T-helper 2 cell (primary cell): Measurements from ENCODE around the gene LRRFIP1.
A peak's percentile ranks its signal among the peaks of the same experiment; 100 is the strongest.

ENCODE experiments used
- DNase-seq, 5 experiments: peaks; one replicate each; pipeline versions ENCODE4 v3.0.0 to v3.0.0-alpha.2; 2012 to 2022

LRRFIP1 gene

DNA sequence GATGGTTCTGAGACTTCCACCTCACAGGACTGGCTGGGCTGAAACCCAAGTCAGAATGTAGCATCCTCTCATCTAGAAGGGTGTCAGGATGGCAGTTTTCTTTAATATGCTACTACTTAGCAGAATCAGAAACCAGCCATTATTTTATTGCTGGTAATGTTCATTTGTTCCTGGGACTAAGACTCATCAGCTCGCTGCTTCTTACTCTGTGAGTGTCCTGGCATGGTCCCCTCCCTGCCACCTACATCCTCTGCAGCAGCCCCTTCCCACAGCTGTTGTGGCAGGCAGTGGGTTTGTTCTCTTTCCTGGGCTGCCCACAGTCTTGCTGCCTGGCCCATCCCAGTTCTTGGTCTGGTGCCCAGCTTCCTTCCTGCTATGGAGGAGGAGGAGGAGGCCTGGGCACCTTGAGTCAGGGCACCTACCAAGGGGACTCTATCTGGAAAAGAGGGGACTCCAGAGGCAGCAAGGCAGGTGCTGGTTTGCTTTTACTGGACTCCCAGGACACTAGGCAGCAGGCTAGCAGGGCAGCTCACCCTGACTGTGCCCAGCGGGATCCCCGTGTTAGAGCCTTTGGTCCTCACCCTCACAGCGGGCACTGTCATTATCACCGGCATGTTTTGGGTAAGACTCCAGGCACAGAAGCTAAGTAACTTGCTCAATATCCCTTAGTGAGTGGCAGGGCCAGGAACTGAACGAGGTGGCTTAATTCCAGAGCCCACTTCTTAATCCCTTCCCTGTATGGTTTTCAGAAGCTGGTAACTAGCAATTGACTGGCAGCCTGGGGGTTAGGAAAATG is 62.1 kb downstream of the LRRFIP1 start:
- DNase-seq: no peak

DNA sequence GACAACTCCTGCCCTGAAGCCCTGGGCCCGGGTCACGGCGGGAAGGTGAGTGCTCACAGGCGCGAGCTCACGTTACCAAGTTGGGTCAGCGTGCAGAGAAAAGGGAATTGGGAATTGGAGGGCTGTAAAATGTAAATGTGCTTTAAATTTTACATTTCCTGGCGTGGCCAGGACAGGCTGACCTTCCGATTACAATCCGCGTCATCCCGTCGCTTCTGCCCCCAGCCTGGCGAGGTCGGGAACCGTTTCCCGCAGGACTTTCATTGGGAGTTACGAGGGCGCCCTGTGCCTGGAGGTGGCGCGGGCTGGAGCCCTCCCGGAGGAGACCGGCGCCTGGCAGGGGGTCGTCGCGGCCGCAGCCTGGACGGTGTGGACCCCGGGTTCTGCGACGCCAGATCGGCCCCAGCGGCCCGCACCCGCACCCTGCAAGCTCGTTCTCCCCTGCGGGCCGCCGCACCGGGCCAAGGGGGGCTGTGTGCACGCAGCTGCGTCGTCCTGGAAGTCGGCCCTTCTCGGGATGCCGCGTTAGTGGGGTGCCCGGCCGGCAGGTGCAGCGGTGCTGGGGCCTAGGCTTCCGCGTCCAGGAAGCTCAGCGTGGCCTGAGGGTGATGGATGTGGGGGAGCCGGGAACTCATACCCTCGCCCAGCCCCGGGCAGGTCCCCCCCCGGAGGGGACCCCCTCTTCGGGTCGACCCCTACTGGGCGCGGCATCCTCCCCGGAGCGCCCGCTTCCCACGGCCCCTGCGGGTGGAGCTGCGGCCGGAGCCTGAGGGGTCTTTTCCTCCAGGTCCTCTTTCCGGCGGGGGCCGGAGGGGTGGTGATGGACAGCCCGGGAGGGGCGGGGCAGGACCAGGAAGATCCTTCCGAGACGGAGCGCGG is 63.9 kb downstream of the LRRFIP1 start:
- DNase-seq: peak in 2 of 5 experiments; percentile 44 to 58

DNA sequence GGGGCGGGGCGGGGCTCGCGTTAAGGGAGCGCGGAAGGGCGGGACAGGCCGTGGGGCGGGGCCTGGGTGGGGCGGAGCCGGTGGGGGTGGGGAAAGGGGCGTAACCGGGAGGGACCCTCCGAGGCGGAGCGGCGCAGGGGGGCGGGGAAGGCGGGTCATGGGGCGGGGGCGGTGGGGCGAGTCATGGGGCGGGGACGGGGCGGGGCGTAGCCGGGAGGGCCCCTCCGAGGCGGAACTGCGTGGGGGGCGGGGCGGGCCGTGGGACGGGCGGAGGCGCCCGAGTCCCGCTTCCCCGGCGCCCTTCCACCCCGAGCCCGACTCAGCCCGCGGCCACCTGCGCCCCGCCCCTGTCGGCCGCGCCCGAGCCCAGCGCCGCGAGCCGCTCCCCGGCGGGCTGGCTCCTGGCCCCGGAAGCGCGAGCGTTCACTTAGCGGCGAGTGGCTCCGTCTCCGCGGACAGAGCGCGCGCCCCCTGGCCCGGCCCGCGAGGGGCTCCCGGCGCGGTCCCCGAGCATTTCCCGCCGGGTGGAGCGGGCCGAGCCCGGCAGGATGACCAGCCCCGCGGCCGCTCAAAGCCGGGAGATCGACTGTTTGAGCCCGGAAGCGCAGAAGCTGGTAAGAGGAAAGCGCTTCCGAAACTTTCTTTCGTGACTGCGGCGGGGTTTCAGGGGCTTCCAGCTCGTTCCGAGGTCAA is 64.7 kb downstream of the LRRFIP1 start:
- peak; percentile 87 to 97 (median 95) for DNase-seq

DNA sequence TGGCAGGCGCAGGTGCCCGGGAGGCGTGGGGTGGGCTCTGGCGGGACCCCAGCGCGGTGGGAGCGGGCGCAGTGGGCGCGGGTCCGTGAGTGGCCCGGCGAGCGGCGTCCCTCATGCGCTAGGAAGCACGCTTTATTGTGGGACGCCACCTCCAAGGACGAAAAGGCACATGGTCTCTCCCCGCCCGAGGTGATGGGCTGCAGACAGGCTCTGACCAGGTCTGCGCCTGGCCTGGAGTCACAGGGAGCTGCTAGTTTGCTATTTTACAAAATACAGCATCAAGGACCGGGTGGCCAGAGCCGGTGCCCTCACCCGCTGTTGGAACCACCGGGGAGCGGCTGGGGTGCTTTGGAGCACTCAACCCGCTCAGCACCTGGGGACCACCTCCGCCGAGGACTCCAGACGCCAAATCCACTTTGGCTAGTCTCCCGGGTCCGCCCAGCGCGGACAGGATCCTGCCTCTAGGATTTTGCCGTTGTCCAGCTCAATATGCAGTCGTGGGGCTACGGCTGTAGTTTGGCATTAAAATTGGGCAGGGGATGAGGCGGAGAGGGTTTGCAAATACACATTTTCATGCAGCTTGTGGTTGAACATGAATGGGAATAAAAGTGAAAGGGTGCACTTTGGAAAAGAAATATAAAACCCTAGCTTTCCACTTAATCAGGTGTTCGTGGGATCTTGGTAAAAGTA is 65.4 kb downstream of the LRRFIP1 start:
- DNase-seq: no peak

DNA sequence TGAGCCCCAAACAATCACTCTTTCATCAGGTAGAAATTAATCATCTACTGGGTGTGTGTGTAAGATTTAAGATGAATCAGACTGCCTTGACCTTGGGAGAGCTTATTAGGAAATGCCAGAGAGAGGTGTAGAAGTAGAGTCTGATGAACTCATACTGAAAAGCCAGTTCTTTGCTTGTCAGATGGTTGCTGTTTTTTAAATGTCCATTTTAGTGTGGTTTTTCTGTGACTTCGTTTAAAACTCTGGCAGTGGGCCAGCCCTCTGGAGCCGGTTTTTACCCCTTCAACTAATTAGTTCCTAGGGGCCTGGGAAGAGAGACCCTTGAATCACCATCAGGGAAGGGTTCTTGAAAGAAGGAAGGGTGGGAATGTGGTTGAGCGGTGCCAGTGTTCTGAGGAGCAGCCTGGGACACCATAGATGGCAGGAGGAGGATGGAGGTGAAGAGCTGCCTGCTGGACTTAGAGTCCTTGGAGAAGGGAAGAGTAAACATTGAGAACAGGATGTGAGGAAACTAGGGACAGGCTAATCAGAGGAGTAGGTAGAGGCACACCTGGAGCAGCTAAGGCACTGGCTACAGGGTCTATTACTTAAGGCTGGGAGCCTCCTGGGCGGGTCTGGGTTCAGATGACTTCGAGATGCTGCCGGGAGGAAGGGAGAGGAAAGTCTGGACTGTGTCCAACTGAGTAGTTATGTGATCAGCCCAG is 66.1 kb downstream of the LRRFIP1 start:
- peak in 1 of 5 experiments; percentile 56 for DNase-seq

DNA sequence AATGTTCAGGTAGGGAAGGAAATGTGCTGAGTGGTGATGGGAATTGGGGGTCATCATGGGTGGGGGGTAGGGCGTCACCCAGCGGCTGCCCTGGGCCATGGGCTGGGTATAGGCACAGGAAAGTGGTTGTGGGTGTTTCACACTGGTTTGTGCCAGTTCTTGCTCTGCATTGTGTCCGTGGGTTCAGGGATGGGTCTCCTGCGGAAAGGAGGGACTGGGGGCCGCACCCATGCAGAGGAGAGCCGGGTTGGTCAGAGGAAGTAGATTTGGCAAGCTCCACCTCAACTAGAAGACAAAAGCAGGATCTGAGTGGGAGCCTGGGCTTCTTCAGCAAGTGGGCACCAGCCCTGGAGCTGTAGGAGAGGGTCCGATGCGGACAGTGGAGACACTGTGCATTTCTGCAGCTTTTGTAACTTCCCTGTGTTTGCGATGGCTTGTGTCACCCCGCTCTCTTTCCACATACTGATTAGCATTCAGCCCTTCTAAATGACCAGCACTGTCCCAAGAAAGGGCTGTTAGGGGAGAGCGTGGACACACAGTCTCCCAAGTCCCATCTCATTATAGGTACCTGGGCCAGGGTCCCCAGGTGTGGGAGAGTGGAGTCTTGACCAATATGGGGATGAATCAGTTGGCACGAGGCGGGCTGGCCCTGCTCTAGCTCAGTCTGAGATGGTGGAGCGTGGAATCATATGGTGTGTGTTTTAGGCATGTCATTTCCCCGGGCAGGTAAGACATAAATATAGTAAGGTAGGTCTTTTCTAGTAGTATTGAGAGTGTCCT is 67.2 kb downstream of the LRRFIP1 start:
- peak in 1 of 5 experiments; percentile 83 for DNase-seq

DNA sequence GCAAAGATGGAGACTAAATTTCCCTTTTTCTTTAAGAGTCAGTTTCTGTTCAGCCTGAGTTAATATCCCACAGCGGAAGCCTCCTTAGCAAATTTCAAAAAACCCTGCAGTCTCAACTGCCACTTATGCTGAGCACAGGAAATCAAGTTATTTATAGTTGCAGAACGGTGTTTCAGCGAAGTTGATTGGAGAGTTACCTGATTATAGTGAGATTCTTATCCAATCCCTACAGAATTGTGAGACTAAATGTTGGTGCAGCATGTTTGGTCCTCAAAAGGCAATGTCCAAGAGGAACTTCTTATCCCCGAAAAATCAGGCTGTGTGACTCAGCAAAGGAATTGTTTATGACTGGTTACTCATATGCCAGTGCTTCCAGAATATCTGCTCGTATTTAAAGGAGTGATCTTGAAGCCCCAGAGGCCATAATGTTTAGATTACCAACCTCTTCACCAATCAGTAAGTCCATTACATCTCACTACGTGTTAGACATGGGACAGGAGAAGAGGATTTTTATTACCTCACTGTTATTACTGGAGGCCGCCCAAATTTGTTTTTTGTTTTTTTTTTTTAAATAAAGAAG is 67.9 kb downstream of the LRRFIP1 start:
- peak in 2 of 5 experiments; percentile 41 to 88 for DNase-seq

DNA sequence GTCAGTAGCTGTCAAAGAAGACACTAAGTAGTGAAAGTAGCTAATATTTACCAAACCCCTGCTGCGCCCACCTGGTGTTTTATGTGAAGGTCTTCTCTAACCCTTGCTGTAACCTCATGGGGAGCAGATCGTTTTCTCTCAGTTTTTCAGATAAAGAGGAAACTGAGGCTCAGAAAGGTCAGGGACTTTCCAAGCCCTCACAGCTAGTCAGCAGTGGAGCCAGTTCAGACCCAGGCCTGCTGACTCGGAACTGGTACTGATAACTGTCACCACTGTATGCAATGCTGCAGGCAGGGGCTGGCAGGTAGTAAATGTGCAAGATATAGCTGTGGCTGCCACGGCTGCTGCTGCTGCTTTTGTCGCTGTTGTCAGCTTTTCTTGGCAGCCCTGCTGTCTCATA is 69.1 kb downstream of the LRRFIP1 start:
- peak in 1 of 5 experiments; percentile 74 for DNase-seq

DNA sequence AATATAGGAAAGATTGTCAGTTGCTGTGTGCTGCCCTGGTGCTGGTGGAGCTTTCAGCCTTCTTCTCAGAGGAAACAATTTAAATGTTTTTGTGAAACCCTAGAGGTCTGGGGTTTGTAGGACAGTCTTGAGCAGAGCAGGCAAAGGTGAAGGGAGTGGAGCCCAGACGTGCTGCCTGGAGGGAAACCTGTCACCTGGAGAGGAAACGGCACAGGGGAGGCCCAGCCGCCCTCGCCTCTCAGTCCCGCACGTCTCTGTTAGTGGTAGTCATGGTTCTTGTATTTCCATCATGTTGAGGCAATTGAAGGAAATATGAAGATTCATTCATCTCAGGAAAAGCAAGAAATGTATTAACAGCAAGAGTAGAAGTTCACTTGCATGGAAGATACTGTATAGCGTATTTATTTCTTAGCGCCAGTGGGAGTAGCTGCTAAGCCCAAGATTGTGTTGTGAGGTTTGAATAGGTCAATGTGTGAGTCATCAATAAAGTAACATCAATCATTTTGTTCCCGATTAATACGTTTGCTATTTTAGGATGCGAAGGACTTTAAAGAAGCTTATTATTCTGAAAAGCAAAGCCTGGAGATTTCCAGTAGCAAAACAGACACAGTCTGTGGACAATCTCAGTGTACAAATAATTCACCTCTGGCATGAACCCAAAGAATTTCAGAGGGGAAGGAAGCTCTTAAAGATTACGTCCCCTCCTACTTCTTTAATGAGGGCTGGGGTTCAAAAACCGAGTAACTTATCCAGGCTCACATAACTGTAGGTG is 70.4 kb downstream of the LRRFIP1 start:
- DNase-seq: peak in 1 of 5 experiments; percentile 41

DNA sequence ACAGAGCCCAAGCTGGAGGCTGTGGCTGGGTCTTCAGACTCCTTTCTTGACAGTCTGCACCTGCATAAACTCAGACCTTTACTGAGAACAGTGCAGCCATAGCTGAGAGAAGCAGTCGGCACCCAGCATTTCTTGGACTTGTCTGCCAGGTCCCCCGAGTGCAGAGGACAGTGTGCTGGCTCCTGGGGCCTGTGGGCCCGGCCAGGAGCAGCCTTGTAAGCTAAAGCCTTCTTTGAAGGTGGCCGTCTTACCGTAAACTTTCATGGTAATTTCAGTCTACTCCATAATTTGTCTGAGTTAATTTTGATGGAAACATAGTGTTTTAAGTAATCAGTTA is 70.9 kb downstream of the LRRFIP1 start:
- DNase-seq: no peak

DNA sequence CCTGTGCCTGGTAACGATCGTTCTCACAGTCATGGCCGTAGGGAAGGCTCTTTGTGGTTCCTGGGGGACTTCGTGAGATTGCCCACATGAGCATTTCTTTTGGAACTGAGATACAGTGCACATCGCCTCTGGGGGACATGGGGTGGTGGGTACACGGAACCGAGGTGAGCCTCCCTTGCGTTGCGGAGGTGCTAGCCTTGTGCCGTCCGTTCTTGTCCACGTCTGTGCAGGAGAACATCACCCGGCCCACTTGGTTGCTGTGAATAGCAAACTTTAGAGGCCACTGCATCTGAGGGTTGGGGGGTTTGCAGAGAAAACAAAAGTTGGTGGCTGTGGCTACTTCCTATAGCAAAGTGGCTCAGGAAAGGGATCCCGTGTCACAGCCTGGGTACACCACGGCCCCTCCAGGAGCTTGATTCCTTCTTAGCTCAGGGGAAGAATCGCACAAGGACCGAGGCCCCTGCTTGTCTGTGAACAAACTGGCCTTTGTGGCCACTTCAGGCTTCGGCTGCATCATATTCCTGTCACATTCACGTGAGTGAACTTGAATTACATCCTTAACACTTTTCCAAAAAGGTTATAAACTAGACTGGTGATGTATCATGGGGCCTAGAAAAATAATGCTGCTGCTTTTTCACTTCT is 72.6 kb downstream of the LRRFIP1 start:
- DNase-seq: no peak

DNA sequence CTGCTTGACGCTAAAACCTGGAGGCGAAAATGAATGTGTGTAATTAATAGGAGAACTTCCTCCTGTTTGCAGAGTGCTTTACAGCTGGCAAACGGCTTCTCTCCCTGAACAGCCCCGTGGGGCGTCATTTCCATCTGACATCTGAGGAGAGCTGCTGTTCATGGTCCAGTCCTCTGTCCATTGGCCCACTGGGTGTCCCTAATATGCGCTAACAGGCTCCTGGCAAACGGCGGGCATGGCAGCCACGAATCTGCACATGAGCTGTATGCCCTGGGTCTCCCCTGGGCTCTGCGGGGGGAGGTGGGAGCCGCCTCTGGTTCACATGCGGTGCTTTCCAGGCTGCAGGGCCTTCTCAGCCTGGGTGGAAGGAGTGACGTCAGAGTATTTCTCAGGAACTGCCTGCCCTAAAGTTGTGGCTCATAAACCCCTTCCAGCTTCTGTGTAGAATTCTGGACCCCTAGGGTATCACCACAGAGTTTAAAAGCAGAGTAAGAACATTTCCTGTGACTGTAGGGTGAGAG is 73.2 kb downstream of the LRRFIP1 start:
- DNase-seq: peak; percentile 47 to 96 (median 68)

DNA sequence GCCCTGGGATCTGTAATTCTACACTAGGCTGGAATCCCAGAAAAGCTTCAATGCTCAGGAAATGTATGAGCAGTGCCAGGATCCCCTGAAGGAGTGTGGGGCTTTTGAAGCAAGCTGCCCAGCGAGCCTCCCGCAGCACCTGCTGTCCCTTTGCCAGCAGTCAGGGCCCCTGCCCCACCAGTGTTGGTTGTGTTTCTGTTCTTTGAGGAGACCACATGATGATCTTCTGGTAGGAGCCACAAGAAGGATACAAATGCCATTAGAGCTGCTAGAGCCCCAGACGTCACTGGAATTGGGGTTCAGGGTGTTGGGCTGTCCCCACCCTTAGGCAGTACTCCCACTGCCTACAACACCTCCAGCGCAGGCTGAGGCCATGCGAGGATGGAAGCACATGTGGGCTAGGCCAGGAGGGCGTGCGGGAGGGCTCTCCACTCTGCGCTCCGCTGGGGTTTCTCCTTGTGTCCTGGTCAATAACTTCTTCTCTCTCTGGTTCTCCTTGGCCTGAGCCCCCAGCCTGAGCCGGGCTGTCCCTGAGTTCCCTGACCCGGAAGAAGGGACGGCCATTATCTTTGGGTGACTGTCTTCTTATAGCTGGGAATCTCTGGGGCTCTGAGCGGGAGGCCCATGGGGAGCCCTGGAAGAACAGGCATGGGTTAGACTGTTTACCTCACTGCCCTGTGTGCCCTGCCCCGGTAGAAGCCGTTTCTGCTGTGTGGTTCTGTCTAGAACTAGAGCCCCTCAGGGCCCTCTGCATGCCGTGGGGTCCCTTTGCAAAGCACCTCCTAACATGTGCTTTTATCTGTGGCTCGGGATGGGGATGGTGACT is 73.9 kb downstream of the LRRFIP1 start:
- peak in 1 of 5 experiments; percentile 69 for DNase-seq

DNA sequence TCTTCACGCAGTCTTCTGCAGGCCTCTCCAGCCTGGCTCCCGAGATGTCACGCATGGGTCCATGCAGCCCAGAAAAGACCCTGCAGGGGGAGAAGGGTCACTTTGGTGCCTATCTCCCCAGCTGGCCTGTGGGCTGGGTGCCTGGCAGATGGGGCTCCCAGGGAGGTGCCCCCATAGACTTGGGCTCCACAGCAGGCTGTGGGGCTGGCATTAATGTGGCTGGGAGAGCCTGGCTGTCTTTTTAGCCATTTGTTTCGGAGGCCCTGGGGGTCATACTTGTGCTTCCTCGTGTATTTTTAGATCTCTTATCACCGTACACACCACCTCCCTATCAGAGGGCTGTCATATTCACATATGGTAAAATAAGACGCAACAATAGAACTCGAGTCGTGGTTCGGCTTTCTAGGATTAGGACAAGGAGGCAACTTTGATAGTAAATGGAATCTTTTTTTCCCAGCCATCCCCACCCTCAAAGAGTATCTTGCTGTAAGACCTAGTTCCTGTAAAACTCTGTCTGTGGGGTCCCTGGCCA is 74.5 kb downstream of the LRRFIP1 start:
- DNase-seq: no peak

DNA sequence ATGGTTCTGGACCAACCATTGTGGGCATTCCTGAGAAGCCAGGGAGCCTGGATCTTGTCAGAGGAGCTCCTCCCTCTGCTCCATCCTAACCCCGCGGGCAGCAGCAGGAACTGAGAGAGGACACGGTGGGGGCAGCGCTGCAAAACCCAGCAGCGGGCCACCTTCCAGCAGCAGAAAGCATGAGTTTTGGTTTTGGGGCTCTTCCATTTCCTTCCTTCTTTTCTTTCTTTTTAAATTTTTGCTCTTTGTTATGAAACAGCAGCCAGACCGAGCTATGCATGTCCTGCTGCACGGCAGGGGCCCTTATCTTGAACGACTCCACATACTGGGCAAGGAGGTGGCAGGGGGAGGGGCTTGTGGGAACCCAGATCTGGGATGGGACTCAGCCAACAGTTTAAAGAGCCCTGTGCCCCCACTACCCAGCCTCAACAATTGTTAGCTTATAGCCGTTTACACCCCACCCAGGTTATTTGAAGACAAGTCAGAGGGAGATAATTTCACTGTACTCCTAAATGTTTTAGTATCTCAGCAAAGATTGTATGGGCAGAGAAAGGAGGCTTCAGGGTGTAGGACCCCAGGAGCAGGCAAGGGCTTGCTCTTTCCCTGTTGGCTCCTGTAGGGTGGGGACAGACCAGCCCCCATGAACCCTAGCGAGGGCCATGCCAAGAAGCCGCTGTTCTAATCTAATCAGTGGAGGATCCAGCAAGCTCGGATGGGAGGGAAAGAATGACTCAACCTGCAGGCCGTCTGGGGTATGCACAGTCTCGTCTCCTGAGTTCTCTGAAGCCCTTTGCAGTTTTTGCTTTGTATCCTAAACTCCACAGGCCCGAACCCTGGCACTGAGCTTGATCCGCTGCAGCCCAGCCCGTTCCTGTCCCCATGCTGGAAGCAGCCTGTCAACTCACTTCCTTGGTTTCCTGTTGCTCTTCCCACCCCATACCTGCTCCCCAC is 75.3 kb downstream of the LRRFIP1 start:
- peak in 1 of 5 experiments; percentile 81 for DNase-seq
